ENCODE results near the gene TECTA. TPM values are rescaled to one million over a fixed set of nuclear protein-coding genes. Genes with fewer than 3 reads are reported as not detected.

The TECTA gene
- total RNA-seq, 1 donor from 2014 or later: 0.87 TPM

- Histone ChIP-seq H3K9me3 (no peaks in the 10 kb centered on the region), H3K4me1 (no peaks in the 10 kb centered on the region), H3K27ac (no peak overlapping the region), H3K27me3 (no peaks in the 10 kb centered on the region), H3K4me3 (no peak overlapping the region), H3K36me3 (no peaks in the 10 kb centered on the region)
- ATAC-seq: no peak
- TF ChIP-seq CTCF (IDR thresholded peaks at IDR 0.05): no peak
- DNase-seq: no peak
- intact Hi-C loops (cut with DNase I): no loop called here
Measured at GRCh38 chr11:121152764-121153163, 51.7 kb downstream of the TECTA start.

DNA sequence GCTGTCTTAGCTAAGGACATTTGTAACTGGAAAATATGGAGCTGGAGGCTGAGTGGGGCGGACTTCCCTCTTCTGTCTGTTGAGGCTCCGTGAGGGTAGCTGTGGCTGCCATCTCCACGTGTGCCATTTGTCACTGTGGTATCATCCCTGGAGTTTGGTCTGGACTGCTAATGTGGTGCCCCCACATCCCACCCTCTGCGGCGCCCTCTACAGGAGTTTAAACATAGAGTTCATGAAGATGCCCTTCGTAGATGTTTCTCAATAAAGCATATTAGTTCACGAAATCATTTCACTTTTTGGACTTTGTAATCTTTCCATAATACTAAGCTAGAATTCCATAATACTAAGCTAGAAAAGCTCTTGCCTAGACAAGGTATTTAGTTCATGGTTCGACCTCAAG, 52.4 kb downstream of the TECTA start:
- no peak overlapping the region for H3K27ac ChIP-seq
- H3K4me1 ChIP-seq: no peaks in the 10 kb centered on the region
- no peaks in the 10 kb centered on the region for H3K36me3 ChIP-seq
- TF ChIP-seq CTCF (IDR thresholded peaks at IDR 0.05): no peak
- H3K27me3 ChIP-seq: no peaks in the 10 kb centered on the region
- no peak for ATAC-seq
- H3K4me3 ChIP-seq: no peak overlapping the region
- no peak for DNase-seq
- no peaks in the 10 kb centered on the region for H3K9me3 ChIP-seq
- intact Hi-C loops (cut with DNase I): no loop called here

- intact Hi-C loops (cut with DNase I): no loop called here
- ATAC-seq: no peak
- H3K36me3 ChIP-seq: no peaks in the 10 kb centered on the region
- H3K27me3 ChIP-seq: no peaks in the 10 kb centered on the region
- no peak for DNase-seq
- no peaks in the 10 kb centered on the region for H3K9me3 ChIP-seq
- H3K4me1 ChIP-seq: no peaks in the 10 kb centered on the region
- TF ChIP-seq CTCF (IDR thresholded peaks at IDR 0.05): no peak
- no peak overlapping the region for H3K4me3 ChIP-seq
- H3K27ac ChIP-seq: no peak overlapping the region
Measured at GRCh38 chr11:121154486-121155314, 53.7 kb downstream of the TECTA start.

- DNase-seq (no peak), ATAC-seq (no peak)
- no peaks in the 10 kb centered on the region for H3K4me1 ChIP-seq
- H3K9me3 ChIP-seq: no peaks in the 10 kb centered on the region
- H3K27me3 ChIP-seq: no peaks in the 10 kb centered on the region
- no peaks in the 10 kb centered on the region for H3K36me3 ChIP-seq
- no peak for TF ChIP-seq CTCF (IDR thresholded peaks at IDR 0.05)
- H3K4me3 ChIP-seq: no peak overlapping the region
- intact Hi-C loops (cut with DNase I): no loop called here
- no peak overlapping the region for H3K27ac ChIP-seq
Measured at GRCh38 chr11:121157756-121158155, 56.7 kb downstream of the TECTA start.

- no peak for TF ChIP-seq CTCF (IDR thresholded peaks at IDR 0.05)
- Histone ChIP-seq H3K4me3 (no peak overlapping the region), H3K9me3 (no peaks in the 10 kb centered on the region), H3K27me3 (no peaks in the 10 kb centered on the region), H3K36me3 (no peaks in the 10 kb centered on the region), H3K27ac (no peak overlapping the region), H3K4me1 (no peaks in the 10 kb centered on the region)
- DNase-seq (no peak), ATAC-seq (no peak)
- intact Hi-C loops (cut with DNase I): no loop called here
Measured at GRCh38 chr11:121159741-121160140, 58.7 kb downstream of the TECTA start.

Data from upper lobe of right lung (tissue), 1 donor.